GM19025 (cell line): ENCODE measurements around the gene GABRG3.

Experiments used
- ATAC-seq: cut with Tn5 transposase; IDR thresholded peaks from one replicate; pipeline ENCODE4 v1.9.1; 2021; ENCODE audit warnings: mild to moderate bottlenecking, low read depth, moderate library complexity; ENCODE audit not compliant: unreplicated experiment

Gene GABRG3

GRCh38 chr15:27448986-27449385 lies 478.0 kb downstream of the GABRG3 start:
- ATAC-seq: no peak

DNA sequence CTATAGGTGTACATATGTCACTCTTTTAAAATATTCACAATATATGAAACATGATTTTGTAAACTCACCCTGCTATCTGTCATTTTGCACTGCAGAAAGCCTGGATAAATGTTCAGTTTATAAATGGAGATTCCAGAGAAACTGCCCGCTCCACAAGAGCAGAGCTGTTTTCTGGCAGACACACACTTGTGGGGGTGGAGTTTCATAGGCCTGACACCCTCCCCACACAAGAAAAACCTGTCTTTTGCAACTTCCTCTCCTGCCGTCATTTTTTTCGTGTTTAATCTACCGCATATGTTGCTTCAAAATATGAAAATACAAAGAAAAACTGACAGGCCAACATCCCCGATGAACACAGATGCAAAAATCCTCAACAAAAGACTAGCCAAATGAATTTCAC lies 479.0 kb downstream of the GABRG3 start:
- no peak for ATAC-seq

DNA sequence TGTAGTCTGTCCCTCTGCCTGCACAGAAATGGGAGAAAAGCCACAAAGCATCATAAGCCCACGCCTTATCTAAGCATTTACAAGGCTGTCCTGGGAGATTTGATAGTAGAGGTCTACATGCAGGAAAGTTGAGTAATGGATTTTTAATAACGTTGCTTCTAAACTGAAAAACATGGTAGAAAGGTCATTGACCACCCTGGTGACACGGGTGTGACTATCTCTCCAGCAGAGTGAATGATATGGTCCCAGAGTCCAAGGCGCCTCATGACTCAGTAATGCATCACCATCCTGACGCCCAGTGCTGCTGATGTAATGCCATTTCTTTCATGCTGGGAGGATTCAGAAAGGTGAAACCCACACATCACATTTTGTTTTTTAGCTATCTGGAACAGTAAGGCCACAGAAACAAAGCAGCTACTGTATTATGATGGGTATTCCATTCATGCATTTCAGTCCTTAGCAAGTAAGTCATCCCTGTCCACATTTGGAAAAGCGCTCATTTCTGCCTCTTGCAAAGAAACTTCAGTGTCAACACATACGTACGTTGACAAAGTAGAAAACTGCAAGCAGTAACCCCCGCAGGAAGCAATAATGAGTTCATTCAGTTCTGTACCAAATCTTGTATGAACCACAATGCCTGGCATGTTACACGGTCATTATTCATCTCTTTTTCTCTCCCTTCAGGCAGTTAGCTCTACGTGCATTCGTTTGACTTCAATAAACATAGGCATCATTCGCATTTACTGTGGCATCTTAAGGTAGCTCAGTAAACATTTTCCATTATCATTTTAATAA lies 483.5 kb downstream of the GABRG3 start:
- no peak for ATAC-seq

DNA sequence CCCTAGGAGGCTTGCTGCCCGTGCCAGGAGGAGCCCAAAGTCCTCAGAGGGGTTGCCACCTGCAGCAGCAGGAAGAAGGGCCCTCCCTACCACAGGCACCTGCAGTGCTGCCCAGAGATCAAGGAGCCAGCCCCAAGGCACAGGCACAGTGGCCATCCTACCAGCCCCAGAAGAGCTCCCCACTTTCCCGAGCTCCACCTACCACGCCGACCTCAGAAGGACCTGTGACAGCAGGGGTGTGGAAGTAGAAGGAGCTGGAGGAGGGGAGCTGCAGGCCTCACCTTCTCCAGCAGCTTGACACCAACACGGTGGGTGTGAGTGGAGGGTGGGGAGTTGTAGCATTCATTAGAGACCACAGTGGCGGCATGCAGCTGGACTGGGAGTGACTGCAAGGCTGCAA lies 485.8 kb downstream of the GABRG3 start:
- no peak for ATAC-seq

DNA sequence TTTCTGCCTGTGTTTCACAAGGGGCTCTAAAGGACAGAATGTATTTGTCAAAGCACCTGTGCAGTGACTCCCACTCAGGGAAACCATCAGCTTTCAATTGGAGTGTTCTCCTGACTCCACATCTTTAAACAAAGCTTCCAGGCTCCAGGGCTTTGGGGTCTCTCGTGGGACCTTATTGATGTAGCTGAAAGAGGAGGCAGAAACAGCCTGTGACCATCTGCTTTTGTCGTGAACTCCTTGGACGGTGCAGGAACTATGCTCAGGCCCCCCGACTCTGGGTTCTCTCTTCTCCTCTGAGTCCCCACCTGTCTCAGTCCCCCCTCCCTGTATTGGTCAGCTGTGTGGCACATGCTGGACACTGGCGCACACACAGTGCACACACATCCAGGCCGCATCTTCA lies 486.8 kb downstream of the GABRG3 start:
- no peak for ATAC-seq

DNA sequence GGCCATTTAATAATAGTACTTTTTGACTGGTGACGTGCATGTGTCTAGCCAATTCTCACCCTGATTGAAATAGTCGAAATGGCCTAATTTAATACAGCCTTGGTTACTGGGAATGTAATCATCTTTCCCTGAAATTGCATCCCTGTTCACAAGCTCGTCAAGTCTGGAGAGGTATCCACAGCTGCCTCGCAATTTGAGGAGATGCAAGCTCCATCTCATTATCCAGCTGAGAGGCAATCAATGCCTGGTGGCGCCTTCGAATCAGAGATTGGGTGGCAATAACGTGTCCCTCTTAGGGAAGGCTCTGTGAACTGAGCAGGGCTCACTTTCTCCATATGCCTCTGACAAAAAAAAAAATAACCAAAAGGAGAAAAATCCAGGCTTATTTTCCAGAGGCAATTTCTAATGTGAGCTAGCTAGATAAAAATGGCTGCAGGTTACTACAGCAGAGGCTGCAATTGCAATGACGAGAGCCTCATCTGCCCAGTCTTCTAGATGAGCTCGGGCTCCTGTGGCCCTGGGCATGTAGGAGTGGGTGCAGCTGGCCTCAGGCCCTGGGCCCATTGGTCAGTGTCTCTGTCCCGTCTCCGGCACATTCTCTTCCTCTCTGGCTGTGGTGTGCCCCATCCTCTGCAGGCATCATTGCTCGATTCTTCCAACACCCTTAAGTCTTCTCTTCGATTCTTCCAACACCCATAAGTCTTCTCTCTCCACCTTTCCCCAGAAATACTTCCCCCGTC lies 487.5 kb downstream of the GABRG3 start:
- no peak for ATAC-seq

GRCh38 chr15:27459836-27460235 lies 488.9 kb downstream of the GABRG3 start:
- ATAC-seq: no peak

DNA sequence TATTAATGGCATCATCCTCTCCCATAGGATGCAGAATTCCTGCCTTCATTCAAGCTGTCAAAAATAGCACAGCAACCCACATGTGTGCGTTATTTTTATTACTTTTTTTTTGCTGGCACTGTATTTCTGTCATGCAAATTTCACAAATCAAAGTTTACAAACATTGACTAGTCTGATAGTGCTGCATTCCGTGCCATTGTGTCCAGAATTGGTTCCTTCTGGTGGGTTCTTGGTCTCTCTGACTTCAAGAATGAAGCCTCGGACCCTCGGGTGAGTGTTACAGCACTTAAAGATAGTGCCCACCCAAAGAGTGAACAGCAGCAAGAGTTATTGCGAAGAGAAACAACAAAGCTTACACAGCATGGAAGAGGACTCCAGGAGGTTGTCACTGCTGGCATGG lies 490.2 kb downstream of the GABRG3 start:
- no peak for ATAC-seq

- ATAC-seq: no peak
Observed at GRCh38 chr15:27463525-27464088, 492.6 kb downstream of the GABRG3 start.

DNA sequence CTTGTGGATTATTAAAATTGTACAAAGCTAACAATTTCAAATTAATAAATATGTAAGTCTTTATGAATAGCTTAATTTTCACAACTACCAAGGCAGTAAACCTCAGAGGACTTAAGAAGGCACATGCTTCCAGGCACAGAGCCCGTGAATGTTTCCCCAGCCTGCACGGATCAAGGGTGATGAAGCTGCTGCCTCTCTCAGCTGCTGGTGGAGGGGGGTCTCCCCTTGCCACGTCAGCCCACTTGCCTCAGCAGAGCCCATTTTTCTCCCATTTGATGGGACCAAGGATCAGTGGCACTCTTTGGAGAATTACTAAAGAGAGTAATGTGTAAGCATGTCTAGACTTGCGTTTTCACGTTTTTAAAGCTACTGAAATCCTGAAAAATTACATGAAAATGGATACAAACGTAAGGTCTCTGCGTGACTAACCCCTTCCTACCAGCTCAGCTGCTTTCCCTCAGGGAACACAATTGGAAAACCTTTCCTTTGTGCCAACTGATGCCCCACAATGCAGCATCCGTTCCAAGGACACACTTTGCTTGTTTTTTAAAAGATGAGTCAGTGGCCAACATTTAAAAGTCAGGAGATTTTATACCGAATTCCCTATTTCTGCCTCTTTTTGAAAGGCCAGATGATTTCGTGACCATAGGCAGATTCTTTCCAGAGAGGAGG lies 494.1 kb downstream of the GABRG3 start:
- no peak for ATAC-seq

DNA sequence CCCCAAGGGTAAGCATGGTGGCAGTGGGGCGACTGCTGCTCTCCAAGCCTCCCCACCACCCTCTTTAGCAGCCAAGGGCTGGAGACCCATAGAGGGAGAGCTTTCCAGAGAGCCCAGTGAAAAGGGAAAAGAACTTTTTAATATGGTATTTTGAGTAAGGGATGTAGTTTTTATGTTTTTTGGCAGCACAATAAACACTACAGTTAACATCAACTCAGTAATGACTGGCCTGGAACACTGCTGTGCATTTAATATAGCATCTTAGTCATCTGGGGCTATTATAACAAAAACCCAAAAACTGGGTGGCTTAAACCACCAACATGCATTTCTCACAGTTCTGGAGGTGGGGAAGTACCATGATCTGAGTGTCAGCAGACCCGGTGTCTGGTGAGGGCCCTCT lies 495.8 kb downstream of the GABRG3 start:
- ATAC-seq: no peak

GRCh38 chr15:27468151-27468591 lies 497.2 kb downstream of the GABRG3 start:
- no peak for ATAC-seq

GRCh38 chr15:27473845-27474244 lies 502.9 kb downstream of the GABRG3 start:
- no peak for ATAC-seq

DNA sequence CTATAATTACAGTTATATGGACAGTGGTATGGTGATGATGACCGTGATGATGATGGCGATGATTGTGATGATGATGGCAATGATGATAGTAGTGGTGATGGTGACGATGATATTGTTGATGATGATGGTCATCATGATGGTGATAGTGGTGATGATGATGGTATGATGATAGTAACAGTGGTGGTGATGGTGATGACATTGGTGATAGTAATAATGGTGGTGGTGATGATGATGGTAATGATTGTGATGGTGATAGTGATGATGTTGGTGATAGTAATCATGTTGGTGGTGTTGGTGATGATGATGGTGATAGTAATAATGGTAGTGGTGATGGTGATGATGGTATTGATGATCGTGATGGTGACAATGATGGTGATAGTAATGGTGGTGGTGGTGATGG lies 504.4 kb downstream of the GABRG3 start:
- ATAC-seq: no peak

GRCh38 chr15:27479296-27480140 lies 508.5 kb downstream of the GABRG3 start:
- no peak for ATAC-seq

GRCh38 chr15:27480141-27480530 lies 509.2 kb downstream of the GABRG3 start:
- ATAC-seq: no peak

DNA sequence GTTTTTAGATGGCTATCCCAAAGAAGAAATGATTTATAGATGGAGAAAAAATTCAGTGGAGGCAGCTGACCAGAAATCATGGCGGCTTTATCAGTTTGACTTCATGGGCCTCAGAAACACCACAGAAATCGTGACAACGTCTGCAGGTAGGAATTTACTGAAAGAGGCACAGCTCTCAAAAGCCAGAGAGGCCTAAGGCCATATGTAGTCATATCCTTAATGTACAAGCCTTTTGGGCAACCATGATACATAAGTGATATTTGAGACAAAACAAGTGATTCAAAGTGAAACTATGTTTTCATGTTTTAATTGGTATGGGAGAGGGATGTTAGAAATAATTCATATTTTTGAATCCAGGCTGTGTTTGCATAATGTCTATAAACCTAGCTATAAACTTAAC lies 509.7 kb downstream of the GABRG3 start:
- no peak for ATAC-seq

DNA sequence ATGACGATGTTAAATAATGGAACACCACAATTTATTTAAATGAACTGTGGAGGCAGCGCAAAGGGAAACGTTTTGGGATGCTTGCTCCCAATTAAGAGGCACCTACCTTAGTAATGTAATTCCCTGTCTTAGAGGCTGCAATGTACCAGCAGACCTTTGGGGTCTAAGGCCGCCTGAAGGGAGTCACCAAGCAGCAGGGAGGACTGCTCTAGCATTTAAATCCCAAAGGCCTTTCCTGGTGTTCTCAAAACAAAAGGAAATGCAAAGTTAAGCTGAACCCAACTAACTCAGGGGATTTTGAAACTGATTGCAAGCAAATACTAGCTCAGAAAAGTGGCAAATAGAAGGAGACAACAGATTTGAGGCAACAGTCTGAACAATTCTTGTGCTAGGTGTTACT lies 510.8 kb downstream of the GABRG3 start:
- ATAC-seq: no peak

DNA sequence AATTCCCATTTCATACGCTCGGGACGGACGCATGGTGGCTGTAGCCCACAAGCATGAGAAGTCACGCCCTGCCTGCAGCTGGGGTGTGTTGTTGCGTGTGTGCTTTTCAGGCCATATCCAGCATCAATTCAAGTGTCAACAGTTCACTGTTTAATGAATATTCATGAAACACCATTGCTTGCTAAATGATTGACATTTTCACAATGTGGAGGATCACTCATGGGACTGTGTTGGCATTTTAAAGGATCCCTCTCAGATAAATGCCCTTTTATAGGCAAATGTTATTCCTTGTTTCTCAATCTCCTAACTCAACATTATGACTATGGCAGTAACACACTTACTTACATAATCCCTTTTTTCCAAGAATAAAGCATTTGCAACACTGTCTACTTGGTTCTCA lies 511.3 kb downstream of the GABRG3 start:
- no peak for ATAC-seq

DNA sequence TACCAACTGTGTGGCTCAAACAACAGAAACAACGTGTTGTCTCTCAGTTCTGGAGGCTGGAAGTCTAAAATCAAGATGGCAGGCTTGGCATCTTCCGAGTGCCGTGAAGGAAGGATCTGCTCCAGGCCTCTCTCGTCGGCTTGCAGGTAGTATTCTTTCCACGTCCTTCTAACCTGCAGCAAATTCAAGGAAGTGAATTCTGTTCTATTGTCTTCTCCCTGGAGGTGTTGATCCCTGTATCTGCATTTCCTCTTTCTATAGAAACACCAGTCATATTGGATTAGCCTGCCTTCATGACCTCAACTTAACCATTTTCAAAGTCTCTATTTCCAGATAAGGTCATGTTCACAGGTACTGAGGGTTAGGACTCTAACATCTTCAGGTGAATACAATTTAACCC lies 512.1 kb downstream of the GABRG3 start:
- no peak for ATAC-seq
